ENCODE data around the gene ZC3HAV1L. TPM values are rescaled to one million over a fixed set of nuclear protein-coding genes. Genes with fewer than 3 reads are reported as not detected.

ZC3HAV1L gene
- total and polyA plus RNA-seq, 2 of the 8 experiments (the other 6 are each of a cell fraction or from before 2014, with no cell fraction given), result 5.2 to 7.0 TPM

Other genes with a start within 250 kb of the ZC3HAV1L start
- 0.67 TPM in 1 of 2 replicates, not detected in the other for gene TMEM213, start 238.0 kb downstream of the ZC3HAV1L start, total RNA-seq (2021; fragmentation: NEBNext Ultra II Directional; extraction: Animal tissue kit (Norgen Biotek cat#: 25700))
- gene TMEM213, start 238.0 kb downstream of the ZC3HAV1L start, polyA plus RNA-seq (2011; rRNA removed), result 0.21 and 0.38 TPM in 2 replicates
- 0.47 and 0.78 TPM in 2 replicates for gene ATP6V0A4, start 237.8 kb downstream of the ZC3HAV1L start, total RNA-seq (2021; fragmentation: NEBNext Ultra II Directional; extraction: Animal tissue kit (Norgen Biotek cat#: 25700))
- 1.2 and 1.6 TPM in 2 replicates for gene ATP6V0A4, start 237.8 kb downstream of the ZC3HAV1L start, polyA plus RNA-seq (2011; rRNA removed)
- 17.3 and 17.6 TPM in 2 replicates for gene KIAA1549, start 54.7 kb downstream of the ZC3HAV1L start, total RNA-seq (2021; fragmentation: NEBNext Ultra II Directional; extraction: Animal tissue kit (Norgen Biotek cat#: 25700))
- 6.5 and 10.2 TPM in 2 replicates for gene KIAA1549, start 54.7 kb downstream of the ZC3HAV1L start, polyA plus RNA-seq (2011; rRNA removed)
- 43.4 and 44.3 TPM in 2 replicates for gene ZC3HAV1, start 73.7 kb upstream of the ZC3HAV1L start, total RNA-seq (2021; fragmentation: NEBNext Ultra II Directional; extraction: Animal tissue kit (Norgen Biotek cat#: 25700))
- gene ZC3HAV1, start 73.7 kb upstream of the ZC3HAV1L start, polyA plus RNA-seq (2011; rRNA removed), result 15.6 and 22.5 TPM in 2 replicates
- gene UBN2, start 195.2 kb upstream of the ZC3HAV1L start, total RNA-seq (2021; fragmentation: NEBNext Ultra II Directional; extraction: Animal tissue kit (Norgen Biotek cat#: 25700)), result 36.7 and 39.6 TPM in 2 replicates
- gene UBN2, start 195.2 kb upstream of the ZC3HAV1L start, polyA plus RNA-seq (2011; rRNA removed), result 2.6 and 4.1 TPM in 2 replicates